Caco-2 (cell line): ENCODE data around the gene LIN9. TPM values are rescaled to one million over a fixed set of nuclear protein-coding genes. Genes with fewer than 3 reads are reported as not detected.
A peak's percentile ranks its signal among the peaks of the same experiment; 100 is the strongest.

Source experiments
- BruUV-seq: library from RNA; stranded (reverse); fragments of 400-500 nt; replicated peaks from 2 replicates; lab custom pipeline; 2021; lab: Mats Ljungman, UMichigan
- CTCF ChIA-PET: fragments of 300-600 bp; sonication (Branson Sonifier 250); formaldehyde crosslinking; loops from one replicate; lab custom pipeline; 2022; ENCODE audit warnings: antibody characterized with exemption; lab: Charles Lee
- POLR2A ChIA-PET: fragments of 300-600 bp; sonication (Branson Sonifier 250); formaldehyde crosslinking; loops from one replicate; lab custom pipeline; 2022; ENCODE audit warnings: antibody characterized with exemption; lab: Charles Lee
- DNase-seq, 2 experiments: peaks; one replicate each; pipeline versions ENCODE4 v3.0.0 to v3.0.0-alpha.2; 2020 to 2022
- H3K27me3 ChIP-seq: replicated peaks from 2 replicates; pipeline ENCODE4 v1.6.0; 2011; ENCODE audit warnings: low read length; ENCODE audit not compliant: control insufficient read depth, insufficient read depth
- H3K36me3 ChIP-seq: 2 replicates; pipeline ENCODE4 v1.5.1; 2011; ENCODE audit warnings: low read length; ENCODE audit not compliant: control insufficient read depth, insufficient read depth
- H3K4me1 ChIP-seq: fragments of 250-450 bp; sonication (Bioruptor Pico); 2 replicates; pipeline ENCODE4 v1.5.1; 2020; ENCODE audit warnings: mild to moderate bottlenecking
- H3K4me3 ChIP-seq: 2 replicates; pipeline ENCODE4 v1.5.1; 2011; ENCODE audit warnings: low read depth, mild to moderate bottlenecking, control low read depth, low read length
- H3K9me3 ChIP-seq: fragments of 250-450 bp; sonication (Bioruptor Pico); 2 replicates; pipeline ENCODE4 v1.5.1; 2020; ENCODE audit warnings: mild to moderate bottlenecking, moderate library complexity
- H3K27ac Mint-ChIP-seq: one replicate; pipeline ENCODE4 v1.8.0; 2022; ENCODE audit warnings: mixed read lengths; ENCODE audit not compliant: unreplicated experiment
- H3K27me3 Mint-ChIP-seq: one replicate; pipeline ENCODE4 v1.8.0; 2022; ENCODE audit warnings: mixed read lengths; ENCODE audit not compliant: insufficient read depth, unreplicated experiment
- H3K36me3 Mint-ChIP-seq: one replicate; pipeline ENCODE4 v1.8.0; 2022; ENCODE audit warnings: mild to moderate bottlenecking, mixed read lengths; ENCODE audit not compliant: insufficient read depth, unreplicated experiment
- H3K4me1 Mint-ChIP-seq: one replicate; pipeline ENCODE4 v1.8.0; 2022; ENCODE audit warnings: low read depth, mixed read lengths; ENCODE audit not compliant: unreplicated experiment
- H3K4me3 Mint-ChIP-seq: one replicate; pipeline ENCODE4 v1.8.0; 2022; ENCODE audit warnings: mild to moderate bottlenecking, moderate library complexity, mixed read lengths; ENCODE audit not compliant: unreplicated experiment
- H3K9me3 Mint-ChIP-seq: one replicate; pipeline ENCODE4 v1.8.0; 2022; ENCODE audit warnings: mixed read lengths; ENCODE audit not compliant: unreplicated experiment
- intact Hi-C: fragments of 100-400 bp; cut with micrococcal nuclease; formaldehyde crosslinking; loops from one replicate; pipeline ENCODE4 v1.10.0; 2022; ENCODE audit not compliant: unreplicated experiment
- total RNA-seq: library from RNA; stranded (reverse); gene quantifications from 2 replicates; pipeline ENCODE4 v1.2.3, GENCODE V29; 2022
- TF ChIP-seq, protein P1 (sequence below), 2 experiments: fragments of 200-600 bp in 1 of 2; IDR thresholded peaks; 1 replicate in 1 of 2; 2 replicates in 1 of 2; pipeline versions ENCODE4 v1.5.1 to v1.8.0; 2011 to 2022; ENCODE audit warnings: antibody characterized with exemption in 1 of 2, control low read depth in 1 of 2, inconsistent platforms in 1 of 2, low read depth in 1 of 2, low read length in 1 of 2, mild to moderate bottlenecking in 1 of 2, moderate library complexity in 1 of 2; ENCODE audit not compliant: insufficient read depth in 1 of 2, severe bottlenecking in 1 of 2, unreplicated experiment in 1 of 2

The LIN9 gene
- total RNA-seq, 1 experiment from 2014 or later, result 12.2 TPM

DNA sequence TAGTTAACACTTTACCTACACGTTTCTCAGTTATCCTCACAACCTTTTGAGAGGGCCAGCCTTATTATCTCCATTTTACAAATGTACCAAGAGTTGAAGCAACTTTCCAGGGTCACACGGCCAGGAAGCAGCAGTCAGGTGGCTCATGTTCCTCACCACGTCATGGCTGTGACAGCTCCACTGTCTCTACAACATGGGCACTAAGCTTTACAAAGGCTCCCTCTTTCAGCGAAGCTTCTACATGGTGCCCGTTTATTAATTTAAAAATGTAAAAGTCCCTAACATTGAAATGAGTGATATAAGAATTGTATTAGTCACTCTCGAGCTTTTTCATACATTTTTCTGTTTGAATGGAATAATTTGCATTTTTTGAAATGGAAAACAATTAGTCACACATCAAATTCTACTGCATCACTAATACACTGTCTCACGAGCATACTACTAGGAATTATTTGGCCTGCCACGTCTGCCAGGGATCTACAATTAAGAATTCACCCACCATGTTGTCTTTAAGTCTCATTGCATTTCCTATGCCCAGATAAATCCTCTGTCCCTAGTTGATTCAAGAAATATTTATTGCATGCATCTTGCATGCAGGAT, 28.4 kb upstream of the LIN9 start:
- BruUV-seq, result no TSS peak
- CTCF ChIA-PET, result no interaction called here
- no peak overlapping the region for H3K27ac Mint-ChIP-seq

DNA sequence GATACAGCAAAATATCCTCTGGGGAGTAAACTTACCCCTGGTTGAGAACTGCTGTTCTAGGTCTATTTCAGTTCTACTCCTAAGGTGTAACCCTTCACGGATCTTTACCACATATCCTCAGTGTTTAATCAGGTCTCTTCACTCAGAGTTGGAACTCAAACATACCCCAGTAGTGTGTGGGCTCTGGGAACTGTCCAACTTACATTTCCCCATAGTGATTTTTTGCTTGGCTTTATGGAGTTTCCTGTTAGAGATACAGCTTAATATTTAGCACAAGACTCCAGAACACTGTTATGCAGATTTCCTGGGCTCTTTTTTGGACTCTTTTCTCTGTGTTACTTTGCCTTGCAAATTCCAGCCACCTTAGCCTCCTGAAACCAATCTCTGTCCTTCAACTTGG, 26.7 kb upstream of the LIN9 start:
- TF ChIP-seq, protein P1, sequence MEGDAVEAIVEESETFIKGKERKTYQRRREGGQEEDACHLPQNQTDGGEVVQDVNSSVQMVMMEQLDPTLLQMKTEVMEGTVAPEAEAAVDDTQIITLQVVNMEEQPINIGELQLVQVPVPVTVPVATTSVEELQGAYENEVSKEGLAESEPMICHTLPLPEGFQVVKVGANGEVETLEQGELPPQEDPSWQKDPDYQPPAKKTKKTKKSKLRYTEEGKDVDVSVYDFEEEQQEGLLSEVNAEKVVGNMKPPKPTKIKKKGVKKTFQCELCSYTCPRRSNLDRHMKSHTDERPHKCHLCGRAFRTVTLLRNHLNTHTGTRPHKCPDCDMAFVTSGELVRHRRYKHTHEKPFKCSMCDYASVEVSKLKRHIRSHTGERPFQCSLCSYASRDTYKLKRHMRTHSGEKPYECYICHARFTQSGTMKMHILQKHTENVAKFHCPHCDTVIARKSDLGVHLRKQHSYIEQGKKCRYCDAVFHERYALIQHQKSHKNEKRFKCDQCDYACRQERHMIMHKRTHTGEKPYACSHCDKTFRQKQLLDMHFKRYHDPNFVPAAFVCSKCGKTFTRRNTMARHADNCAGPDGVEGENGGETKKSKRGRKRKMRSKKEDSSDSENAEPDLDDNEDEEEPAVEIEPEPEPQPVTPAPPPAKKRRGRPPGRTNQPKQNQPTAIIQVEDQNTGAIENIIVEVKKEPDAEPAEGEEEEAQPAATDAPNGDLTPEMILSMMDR (IDR thresholded peaks at IDR 0.05; ENCODE audit: insufficient read depth in 1 of 2, low read depth in 1 of 2, low read length in 1 of 2, severe bottlenecking in 1 of 2, unreplicated experiment in 1 of 2), result no peak
- 0 out of 2 replicates have a peak, but pooled peaks cover 2% of the 10 kb centered on the region for H3K9me3 ChIP-seq
- peaks cover 10% of the 10 kb centered on the region for H3K9me3 Mint-ChIP-seq
- intact Hi-C loops, result loop anchor here (10.0 kb wide), 1 partner anchor 111 kb away; the partner anchor contains the start of gene MIXL1
- H3K27me3 ChIP-seq, result no peaks in the 10 kb centered on the region
- no peaks in the 10 kb centered on the region for H3K27me3 Mint-ChIP-seq
- ChIA-PET CTCF (interaction anchor here (0.6 kb wide), 1 partner anchor 125 kb away, joined by 3 read pairs; no protein-coding TSS in a partner anchor), POLR2A (no interaction called here)
- H3K4me3 ChIP-seq, result no peak overlapping the region
- no peak overlapping the region for H3K4me3 Mint-ChIP-seq
- no peaks in the 10 kb centered on the region for H3K4me1 ChIP-seq
- DNase-seq, result no peak
- H3K36me3 Mint-ChIP-seq, result no peaks in the 10 kb centered on the region
- H3K4me1 Mint-ChIP-seq, result no peaks in the 10 kb centered on the region
- no TSS peak for BruUV-seq
- H3K36me3 ChIP-seq, result no peaks in the 10 kb centered on the region
- no peak overlapping the region for H3K27ac Mint-ChIP-seq

More for the DNA sequence above, 28.4 kb upstream of the LIN9 start:
- POLR2A ChIA-PET, result no interaction called here
- no peaks in the 10 kb centered on the region for H3K36me3 ChIP-seq
- H3K9me3 Mint-ChIP-seq, result peaks cover 11% of the 10 kb centered on the region
- 0 out of 2 replicates have a peak, but pooled peaks cover 2% of the 10 kb centered on the region for H3K9me3 ChIP-seq
- H3K4me1 Mint-ChIP-seq, result no peaks in the 10 kb centered on the region
- no peaks in the 10 kb centered on the region for H3K36me3 Mint-ChIP-seq
- no peaks in the 10 kb centered on the region for H3K27me3 Mint-ChIP-seq
- TF ChIP-seq, protein P1 (IDR thresholded peaks at IDR 0.05; ENCODE audit: insufficient read depth in 1 of 2, low read depth in 1 of 2, low read length in 1 of 2, severe bottlenecking in 1 of 2, unreplicated experiment in 1 of 2), result no peak
- intact Hi-C loops, result loop anchor here (10.0 kb wide), 1 partner anchor 113 kb away; the partner anchor contains the start of gene MIXL1
- H3K27me3 ChIP-seq, result no peaks in the 10 kb centered on the region
- H3K4me3 ChIP-seq, result no peak overlapping the region
- no peak overlapping the region for H3K4me3 Mint-ChIP-seq
- H3K4me1 ChIP-seq, result no peaks in the 10 kb centered on the region
- no peak for DNase-seq

GRCh38 chr1:226332947-226333346, 24.0 kb upstream of the LIN9 start:
- TF ChIP-seq, protein P1 (IDR thresholded peaks at IDR 0.05; ENCODE audit: insufficient read depth in 1 of 2, low read depth in 1 of 2, low read length in 1 of 2, severe bottlenecking in 1 of 2, unreplicated experiment in 1 of 2), result no peak
- Histone ChIP-seq H3K4me3 (no peak overlapping the region), H3K27me3 (no peaks in the 10 kb centered on the region), H3K9me3 (no peaks in the 10 kb centered on the region), H3K4me1 (no peaks in the 10 kb centered on the region), H3K36me3 (no peaks in the 10 kb centered on the region)
- BruUV-seq, result no TSS peak
- ChIA-PET POLR2A (interaction anchor here (1.1 kb wide), 1 partner anchor 24 kb away, joined by 6 read pairs; the partner anchor contains the start of gene LIN9), CTCF (interaction anchor here (0.5 to 1.6 kb wide), 9 partner anchors 22 to 208 kb away, joined by 3 to 10 read pairs (median 4); partner anchors contain the start of gene LIN9)
- Mint-ChIP-seq H3K4me1 (no peaks in the 10 kb centered on the region), H3K9me3 (no peaks in the 10 kb centered on the region), H3K36me3 (no peaks in the 10 kb centered on the region), H3K27ac (no peak overlapping the region), H3K4me3 (peak overlapping the region; percentile 70), H3K27me3 (no peaks in the 10 kb centered on the region)
- intact Hi-C loops, result loop anchor here (1.0 to 10.0 kb wide), 4 partner anchors 25 to 208 kb away; partner anchors contain the start of gene MIXL1
- no peak for DNase-seq
